SK-N-MC (cell line): ENCODE measurements around the gene NT5C3B.

Source experiments
- EZH2 ChIP-seq: fragments of 200-600 bp; sonication (generic); IDR thresholded peaks from one replicate; pipeline ENCODE4 v1.6.1; 2017; ENCODE audit warnings: antibody characterized with exemption
- FOXP2 ChIP-seq: optimal IDR thresholded peaks from 2 replicates; pipeline ENCODE3; 2011; ENCODE audit warnings: mild to moderate bottlenecking, moderate library complexity; ENCODE audit not compliant: insufficient read depth; ENCODE audit errors: extremely low read length, control extremely low read depth
- POLR2AphosphoS5 ChIP-seq: IDR thresholded peaks from 2 replicates; pipeline ENCODE4 v1.6.1; 2012; ENCODE audit warnings: mild to moderate bottlenecking, low read depth, low read length, borderline replicate concordance

DNA sequence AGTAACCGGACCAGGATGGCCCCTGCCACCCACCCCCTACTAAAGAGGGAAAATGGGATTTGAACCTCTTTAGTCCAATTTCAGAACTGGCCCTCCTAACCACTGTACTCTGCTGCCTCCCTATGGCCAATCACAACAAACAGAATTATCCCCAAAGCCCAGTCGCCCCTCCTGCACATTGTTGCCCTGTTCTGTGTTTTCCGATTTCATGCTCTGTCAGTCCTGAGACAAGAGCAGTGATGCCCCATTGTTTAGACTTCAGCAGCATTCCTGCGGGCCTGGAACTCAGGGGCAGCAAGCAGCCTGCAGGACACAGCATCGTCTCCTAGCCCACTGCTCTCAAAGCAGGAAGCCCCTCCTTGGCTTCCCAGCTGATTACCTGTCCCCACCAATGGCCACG is 49.7 kb upstream of the NT5C3B start:
- no peak for TF ChIP-seq EZH2
- TF ChIP-seq POLR2AphosphoS5 = no peak
- TF ChIP-seq FOXP2 = no peak
